HL-60 (cell line): ENCODE data around the gene ZNF618.

Source experiments
- DNase-seq, 2 experiments: peaks; one replicate each; pipeline ENCODE4 v3.0.0-alpha.2; 2010 to 2020; ENCODE audit warnings: low read depth in 1 of 2, low spot score in 1 of 2
- H3K27ac ChIP-seq: fragments of 250-450 bp; sonication (Bioruptor Pico); replicated peaks from 2 replicates; pipeline ENCODE4 v1.5.1; 2020; ENCODE audit warnings: mild to moderate bottlenecking, moderate library complexity
- H3K27me3 ChIP-seq: fragments of 250-450 bp; sonication (Bioruptor Pico); 2 replicates; pipeline ENCODE4 v1.5.1; 2021; ENCODE audit warnings: mild to moderate bottlenecking, moderate library complexity; ENCODE audit not compliant: insufficient read depth, poor library complexity, severe bottlenecking
- H3K4me3 ChIP-seq: replicated peaks from 2 replicates; pipeline ENCODE4 v1.5.1; 2011; ENCODE audit warnings: mild to moderate bottlenecking, control low read depth, low read length; ENCODE audit not compliant: insufficient read depth
- CTCF ChIP-seq: IDR thresholded peaks from one replicate; pipeline ENCODE4 v1.5.1; 2011; ENCODE audit warnings: low read length, control low read depth, inconsistent platforms; ENCODE audit not compliant: insufficient read depth
- GABPA ChIP-seq: IDR thresholded peaks from 2 replicates; pipeline ENCODE4 v1.6.1; 2012; ENCODE audit warnings: low read depth
- POLR2AphosphoS5 ChIP-seq: IDR thresholded peaks from 2 replicates; pipeline ENCODE4 v1.6.1; 2012; ENCODE audit warnings: low read depth
- REST ChIP-seq: IDR thresholded peaks from 2 replicates; pipeline ENCODE4 v1.6.1; 2012; ENCODE audit warnings: low read depth; ENCODE audit not compliant: insufficient replicate concordance
- SPI1 ChIP-seq: IDR thresholded peaks from 2 replicates; pipeline ENCODE4 v1.6.1; 2012; ENCODE audit warnings: low read depth, mild to moderate bottlenecking, borderline replicate concordance
- long read RNA-seq: library from polyadenylated mRNA; unstranded; transcript quantifications from one replicate; pipeline ENCODE4 v2.0.0, GENCODE V29; 2020

ZNF618 gene
- long read RNA-seq, full-length matches to known transcripts: 1 of 14 reads
- long read RNA-seq, partial matches to known transcripts: 3 of 14 reads
- long read RNA-seq, other reads (novel, unspliced or antisense): 10 of 14 reads

- Histone ChIP-seq H3K4me3 (peak within 1 kb of the TSS; percentile 78), H3K27me3 (peaks cover 13% of the 10 kb centered on the region), H3K27ac (peak within 1 kb of the TSS; percentile 65)
- no peak for DNase-seq
- no peak for TF ChIP-seq POLR2AphosphoS5
Measured at GRCh38 chr9:113876151-113876992, at the start of gene ZNF618. ZNF618 (plus strand) TSS chr9:113876309; CDS start chr9:113876381, 72 bp downstream.

GRCh38 chr9:113828221-113828620 is 47.9 kb upstream of the ZNF618 start:
- no peaks in the 10 kb centered on the region for H3K27me3 ChIP-seq
- no peak overlapping the region for H3K4me3 ChIP-seq
- no peak for DNase-seq
- H3K27ac ChIP-seq: no peak overlapping the region
- no peak for TF ChIP-seq CTCF

- H3K27me3 ChIP-seq: no peaks in the 10 kb centered on the region
- H3K4me3 ChIP-seq: no peak overlapping the region
- TF ChIP-seq POLR2AphosphoS5 (no peak), REST (no peak), CTCF (no peak), SPI1 (no peak)
- no peak overlapping the region for H3K27ac ChIP-seq
- no peak for DNase-seq
Measured at GRCh38 chr9:113837334-113837733, 38.8 kb upstream of the ZNF618 start.

GRCh38 chr9:113842086-113842485 is 34.0 kb upstream of the ZNF618 start:
- H3K4me3 ChIP-seq: no peak overlapping the region
- no peaks in the 10 kb centered on the region for H3K27me3 ChIP-seq
- no peak for DNase-seq
- TF ChIP-seq REST: no peak
- no peak overlapping the region for H3K27ac ChIP-seq

GRCh38 chr9:113844466-113844865 is 31.6 kb upstream of the ZNF618 start:
- no peak overlapping the region for H3K27ac ChIP-seq
- TF ChIP-seq POLR2AphosphoS5 (no peak), CTCF (no peak), GABPA (no peak), SPI1 (no peak), REST (no peak)
- no peak for DNase-seq
- H3K4me3 ChIP-seq: no peak overlapping the region
- no peaks in the 10 kb centered on the region for H3K27me3 ChIP-seq
